AG08396 (cell line): ENCODE measurements around the gene CCDC146.
A peak's percentile ranks its signal among the peaks of the same experiment; 100 is the strongest.
"Not testable (repeated sequence)": the region's sequence is repeated elsewhere in the genome, so short reads cannot be mapped to it uniquely, and the experiment has no call there.

Experiments used
- DNase-seq: peaks from one replicate; pipeline ENCODE4 v3.0.0; 2012; ENCODE audit warnings: low spot score, mixed read lengths

The CCDC146 gene

DNA sequence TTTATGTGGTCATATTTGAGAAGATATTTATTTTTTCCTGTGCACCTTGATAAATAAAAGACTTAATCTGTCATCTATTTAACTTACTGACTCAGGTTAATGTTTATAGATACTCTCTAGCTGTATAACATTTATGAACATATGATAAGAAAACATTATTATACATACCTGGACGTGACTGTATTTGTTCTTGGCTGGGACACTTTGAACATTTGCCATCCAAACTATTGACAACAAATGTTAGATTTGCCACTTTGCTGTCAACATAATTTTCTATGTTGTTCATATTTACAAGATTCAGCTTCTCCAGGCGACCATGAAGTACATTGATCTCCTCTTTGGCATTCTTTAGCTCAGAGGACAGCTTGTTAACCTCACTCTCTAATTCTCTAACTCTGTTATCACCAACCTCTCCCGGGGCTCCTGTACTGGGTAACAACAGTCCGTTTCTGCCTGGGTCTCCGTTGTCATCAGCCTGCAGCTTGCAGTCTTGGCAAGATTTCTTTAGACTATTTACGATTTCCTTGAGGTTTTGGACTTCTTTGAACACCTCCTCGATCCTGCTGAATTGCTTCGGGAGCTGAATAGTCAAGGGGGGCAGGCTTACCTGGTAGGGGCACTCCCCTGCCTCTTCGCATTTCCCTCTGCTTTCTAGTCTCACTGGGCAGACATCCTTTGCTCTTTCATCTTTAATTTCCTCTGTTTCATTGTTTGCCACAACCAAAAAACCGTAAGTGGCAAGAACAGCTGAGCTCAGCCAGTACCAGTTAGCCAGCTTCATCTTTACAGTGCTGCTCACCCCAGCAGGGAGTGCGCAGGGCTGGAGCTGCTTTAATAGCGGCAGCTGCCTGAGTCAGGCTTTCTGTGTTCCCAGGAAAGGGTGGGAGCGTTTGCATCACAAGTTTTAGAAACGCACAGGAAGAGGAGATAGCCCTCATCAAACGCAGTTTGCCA is 76.9 kb downstream of the CCDC146 start, which contains the start of gene FGL2:
Gene FGL2, minus strand, starts transcription at position 807 of the 954 bp plus-strand sequence. Its CDS starts 26 bp downstream, at position 781.
- DNase-seq: peak; percentile 22

DNA sequence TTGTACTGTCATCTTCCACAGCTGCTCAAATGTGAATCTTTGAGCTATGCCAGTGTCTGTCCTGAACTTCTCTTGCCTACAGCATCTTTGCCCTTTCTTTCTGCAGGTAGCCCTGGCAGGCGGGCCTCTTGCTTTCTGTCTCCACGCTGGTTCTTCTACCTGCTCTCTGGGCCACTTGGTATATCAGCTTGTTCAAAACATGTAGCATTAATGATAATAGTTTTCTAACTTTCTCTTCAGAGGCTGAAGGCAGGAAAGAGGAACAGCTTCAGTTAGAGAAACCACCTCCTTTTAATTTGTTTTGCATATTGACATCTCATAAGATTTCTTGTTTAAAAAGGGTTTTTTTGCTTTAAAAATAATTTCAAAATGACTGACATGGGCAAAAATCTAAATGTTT is 78.1 kb downstream of the CCDC146 start:
- DNase-seq: no peak

DNA sequence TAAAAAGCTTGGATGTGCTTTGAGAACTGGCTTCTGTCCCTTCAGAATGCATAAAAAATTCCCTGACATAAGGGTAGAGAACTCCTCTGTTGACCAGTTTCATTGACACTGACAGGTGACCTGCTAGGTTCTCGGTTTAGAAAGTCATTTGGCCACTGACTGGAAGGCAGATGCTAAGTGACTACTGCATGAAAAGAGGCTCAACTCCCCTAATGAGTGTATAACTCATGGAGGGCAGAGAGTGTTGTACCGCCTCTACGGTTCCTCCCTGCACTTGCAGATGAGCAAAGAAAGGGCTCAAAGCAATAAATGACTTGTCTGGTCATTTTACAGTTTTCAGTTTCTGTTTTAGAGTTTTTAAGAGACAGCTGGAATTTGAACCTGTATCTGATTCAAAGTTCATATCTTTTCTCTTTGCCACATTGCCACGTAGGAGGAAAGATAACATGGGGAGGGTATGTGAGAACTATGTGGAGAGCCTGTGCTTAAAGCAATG is 80.1 kb downstream of the CCDC146 start:
- DNase-seq: no peak

DNA sequence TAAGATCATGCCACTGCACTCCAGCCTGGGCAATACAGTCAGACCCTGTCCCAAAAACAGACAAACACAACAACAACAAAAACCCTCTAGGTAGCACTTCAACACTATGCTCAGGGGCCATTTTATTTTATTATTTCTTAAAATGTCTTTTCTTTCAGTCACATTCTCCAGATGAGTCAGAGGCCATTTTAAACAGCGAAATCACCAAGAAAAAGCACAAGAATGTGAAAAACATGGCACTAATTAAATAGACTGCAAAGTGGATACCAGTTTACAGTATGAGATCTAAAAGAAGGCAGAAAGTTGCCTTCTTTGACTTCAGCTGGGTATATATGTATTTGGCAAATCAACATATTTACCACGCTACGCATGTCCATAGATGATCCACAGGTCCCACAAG is 83.3 kb downstream of the CCDC146 start:
- no peak for DNase-seq

DNA sequence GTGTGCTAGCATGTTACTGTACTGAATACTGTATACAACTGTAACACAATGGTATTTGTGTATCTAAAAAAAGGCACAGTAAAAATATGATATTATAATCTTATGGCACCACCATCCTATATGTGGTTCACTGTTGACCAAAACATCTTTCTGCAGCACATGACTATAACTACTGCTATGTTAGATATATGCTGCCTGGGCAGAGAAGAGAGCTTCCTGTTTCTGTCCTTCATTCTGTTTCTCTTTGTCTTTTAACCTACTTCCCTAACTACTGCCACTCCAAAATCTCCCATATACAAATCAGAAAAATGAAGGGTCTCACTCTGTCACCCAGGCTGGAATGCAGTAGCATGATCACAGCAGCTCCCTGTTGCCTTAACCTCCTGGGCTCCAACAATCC is 86.0 kb downstream of the CCDC146 start:
- no peak for DNase-seq

DNA sequence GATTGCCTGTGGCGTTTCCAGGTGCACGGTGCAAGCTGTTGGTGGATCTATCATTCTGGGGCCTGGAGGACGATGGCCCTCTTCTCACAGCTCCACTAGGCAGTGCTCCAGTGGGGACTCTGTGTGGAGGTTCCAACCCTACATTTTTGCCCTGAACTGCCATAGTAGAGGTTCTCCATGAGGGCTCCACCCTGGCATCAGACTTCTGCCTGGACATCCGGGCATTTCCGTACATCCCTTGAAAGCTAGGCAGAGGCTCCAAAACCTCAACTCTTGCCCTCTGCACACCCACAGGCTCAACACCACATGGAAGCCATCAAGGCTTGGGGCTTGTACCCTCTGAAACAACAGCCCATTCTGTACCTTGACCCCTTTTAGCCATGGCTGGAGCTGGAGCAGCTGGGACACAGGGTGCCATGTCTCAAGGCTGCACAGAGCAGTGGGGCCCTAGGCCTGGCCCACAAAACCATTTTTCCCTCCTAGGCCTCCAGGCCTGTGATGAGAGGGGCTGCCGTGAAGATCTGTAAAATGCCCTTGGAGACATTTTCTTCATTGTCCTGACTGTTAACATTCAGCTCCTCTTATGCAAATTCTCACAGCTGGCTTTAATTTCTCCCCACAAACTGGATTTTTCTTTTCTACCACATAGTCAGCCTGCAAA is 87.2 kb downstream of the CCDC146 start:
- no peak for DNase-seq

DNA sequence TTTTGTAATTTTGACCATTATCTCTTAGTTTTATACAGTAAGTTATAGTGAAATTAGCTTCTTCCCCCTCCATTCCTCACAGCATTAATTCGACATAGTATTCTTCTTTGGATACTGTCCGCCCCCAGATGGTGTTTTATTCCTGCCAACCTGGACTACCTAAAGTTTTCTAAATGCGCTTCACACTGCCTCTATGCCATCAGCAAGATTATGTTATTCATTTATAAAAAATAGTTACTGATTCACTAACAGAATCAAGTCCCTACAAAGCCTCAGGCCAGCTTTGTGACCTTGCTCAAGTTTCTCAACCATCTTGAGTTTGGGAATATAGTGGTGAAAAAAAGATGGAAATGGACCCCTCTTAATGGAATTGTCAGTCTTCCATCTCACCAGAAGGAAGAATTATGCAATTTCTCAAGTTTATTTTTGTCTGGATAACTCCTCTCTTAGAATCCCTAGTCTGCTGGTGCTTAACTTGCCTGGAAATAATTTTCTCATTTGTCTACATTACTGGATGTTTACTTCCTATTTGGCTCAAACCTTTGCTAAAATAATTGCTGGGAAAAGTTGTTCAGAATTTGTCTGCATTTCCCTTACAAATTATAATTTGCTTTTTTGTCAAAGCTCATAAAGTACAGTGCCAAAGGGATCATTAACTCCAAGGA is 93.9 kb downstream of the CCDC146 start:
- no peak for DNase-seq

DNA sequence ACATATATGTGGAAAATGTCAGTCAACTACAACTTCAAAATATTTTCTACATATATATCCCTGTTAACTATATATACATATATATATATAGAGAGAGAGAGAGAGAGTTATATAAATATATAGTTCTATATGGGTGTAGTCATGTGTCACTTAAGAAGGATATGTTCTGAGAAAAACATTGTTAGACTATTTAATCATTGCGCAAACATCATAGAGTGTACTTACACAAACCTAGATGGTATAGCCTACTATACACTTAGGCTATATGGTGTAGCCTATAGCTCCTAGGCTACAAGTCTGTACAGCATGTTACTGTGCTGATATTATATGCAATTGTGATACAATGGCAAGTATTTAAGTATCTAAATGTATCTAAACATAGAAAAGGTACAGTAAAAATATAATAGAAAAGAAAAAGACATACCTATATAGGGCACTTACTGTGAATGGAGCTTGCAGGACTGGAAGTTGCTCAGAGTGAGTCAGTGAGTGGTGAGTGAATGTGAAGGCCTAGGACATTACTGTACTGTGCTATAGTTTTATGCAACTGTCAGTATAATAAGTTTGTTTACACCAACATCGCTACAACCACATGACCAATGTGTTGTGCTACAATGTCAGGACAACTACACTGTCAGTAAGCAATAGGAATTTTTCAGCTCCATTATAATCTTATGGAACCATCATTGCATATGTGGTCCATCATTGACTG is 95.2 kb downstream of the CCDC146 start:
- no peak for DNase-seq

DNA sequence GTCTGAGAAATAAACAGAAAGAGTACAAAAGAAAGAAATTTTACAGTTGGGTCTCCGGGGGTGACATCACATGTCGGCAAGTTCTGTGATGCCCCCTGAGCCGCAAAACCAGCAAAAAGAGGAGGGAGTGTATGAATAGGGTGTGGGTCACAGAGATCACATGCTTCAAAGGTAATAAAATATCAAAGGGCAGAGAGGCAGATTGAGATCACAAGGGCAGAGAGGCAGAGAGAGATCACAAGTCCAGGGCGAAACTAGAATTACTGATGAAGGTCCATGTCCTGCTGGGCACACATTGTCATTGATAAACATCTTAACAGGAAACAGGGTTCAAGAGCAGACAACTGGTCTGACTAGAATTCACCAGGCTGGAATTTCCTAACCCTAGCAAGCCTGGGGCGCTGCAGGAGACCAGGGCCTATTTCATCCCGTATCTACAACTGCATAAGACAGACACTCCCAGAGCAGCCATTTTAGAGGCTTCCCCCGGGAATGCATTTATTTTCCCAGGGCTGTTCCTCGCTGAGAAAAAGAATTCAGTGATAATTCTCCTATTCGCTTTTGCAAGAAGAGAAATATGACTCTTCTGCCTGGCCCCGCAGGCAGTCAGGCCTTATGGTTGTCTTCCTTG is 97.4 kb downstream of the CCDC146 start:
- not testable (repeated sequence) for DNase-seq

DNA sequence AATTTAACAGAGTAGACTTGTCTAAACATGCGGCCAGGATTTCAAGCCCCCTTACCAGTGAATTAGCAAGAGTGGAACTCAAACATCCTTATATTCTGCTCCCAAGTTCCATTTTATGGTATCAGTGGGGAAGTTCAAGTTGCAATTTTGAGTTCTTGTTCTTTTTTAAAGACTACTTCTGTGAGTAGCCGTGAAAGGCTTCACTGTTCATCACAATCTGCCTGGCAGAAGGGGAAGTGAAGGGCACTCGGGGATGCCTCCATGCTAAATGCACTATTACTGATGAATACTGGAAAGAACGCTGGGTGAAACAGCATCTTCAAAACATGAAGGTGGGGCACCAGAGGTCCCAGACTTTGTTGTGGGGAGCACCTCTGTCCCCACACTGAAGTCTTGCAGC is 99.7 kb downstream of the CCDC146 start:
- DNase-seq: no peak

DNA sequence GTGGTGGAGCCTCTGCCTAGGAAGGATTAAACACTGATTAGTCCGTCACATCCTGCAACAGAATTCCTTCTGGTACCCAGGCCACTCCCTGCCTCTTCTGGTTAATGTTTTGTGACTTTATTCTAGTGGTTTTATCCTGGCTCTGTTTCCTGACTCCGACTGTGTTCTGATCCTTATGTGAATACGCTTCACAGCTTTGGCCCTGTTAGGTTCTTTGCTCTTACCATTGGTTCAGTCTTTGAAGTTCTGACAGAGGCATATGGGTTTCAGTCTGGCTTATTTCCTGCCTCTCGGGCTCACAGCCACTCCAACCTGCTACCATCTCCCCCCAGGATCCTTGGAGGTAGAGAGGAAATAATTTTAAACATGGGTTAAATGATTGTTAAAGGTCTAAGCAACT is 100.4 kb downstream of the CCDC146 start:
- no peak for DNase-seq

DNA sequence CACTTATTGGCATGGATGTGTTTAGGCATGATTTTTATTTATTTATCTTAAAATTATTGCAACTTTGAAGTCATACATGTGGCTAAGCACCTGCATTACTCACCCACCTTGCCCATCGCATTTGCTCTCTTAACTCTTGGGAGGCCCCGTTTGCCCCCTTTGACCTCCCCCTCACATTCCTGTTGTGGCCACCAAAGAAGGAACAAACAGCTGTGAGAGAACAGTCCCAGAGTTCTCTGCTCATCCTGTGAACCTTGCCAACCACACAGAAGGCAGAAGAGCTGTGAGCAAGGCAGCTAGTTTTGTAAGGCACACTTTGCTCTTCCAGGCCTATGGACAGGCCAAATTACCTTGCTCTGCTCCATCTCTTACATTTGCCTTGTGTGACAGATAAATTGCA is 100.8 kb downstream of the CCDC146 start:
- no peak for DNase-seq

DNA sequence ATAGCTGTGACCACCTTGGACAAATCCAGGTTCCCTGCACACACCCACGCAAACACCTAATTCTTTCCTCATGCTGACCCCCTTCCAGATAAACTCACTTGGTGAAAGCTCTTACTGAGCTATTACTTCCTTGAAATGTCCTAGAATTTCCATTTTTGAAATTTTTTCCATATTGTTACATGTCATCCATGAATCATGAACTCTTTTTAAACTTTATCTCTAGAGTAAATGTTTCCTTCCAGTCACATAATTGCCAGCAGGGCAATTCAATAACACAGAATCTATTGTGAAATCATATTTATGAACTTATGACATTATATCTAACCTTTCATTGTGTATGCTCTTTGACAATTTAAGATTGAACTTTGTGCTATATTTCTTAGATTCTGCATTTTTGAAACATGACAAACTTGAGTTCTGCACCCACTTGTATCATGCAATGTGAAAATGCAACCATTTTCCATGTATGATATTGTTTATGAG is 104.0 kb downstream of the CCDC146 start:
- DNase-seq: no peak

DNA sequence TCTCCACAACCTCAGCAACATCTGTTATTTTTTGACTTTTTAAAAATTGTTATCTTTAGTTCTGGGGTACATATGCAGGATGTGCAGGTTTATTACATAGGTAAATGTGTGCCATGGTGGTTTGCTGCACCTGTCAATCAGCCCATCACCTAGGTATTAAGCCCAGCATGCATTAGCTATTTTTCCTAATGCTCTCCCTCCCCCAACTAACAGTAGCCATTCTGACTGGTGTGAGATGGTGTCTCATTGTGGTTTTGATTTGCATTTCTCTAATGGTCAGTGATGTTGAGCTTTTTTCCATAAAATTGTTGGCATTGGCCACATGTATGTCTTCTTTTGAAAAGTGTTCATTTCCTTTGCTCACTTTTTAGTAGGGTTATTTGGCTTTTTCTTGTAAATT is 106.4 kb downstream of the CCDC146 start:
- DNase-seq: not testable (repeated sequence)

DNA sequence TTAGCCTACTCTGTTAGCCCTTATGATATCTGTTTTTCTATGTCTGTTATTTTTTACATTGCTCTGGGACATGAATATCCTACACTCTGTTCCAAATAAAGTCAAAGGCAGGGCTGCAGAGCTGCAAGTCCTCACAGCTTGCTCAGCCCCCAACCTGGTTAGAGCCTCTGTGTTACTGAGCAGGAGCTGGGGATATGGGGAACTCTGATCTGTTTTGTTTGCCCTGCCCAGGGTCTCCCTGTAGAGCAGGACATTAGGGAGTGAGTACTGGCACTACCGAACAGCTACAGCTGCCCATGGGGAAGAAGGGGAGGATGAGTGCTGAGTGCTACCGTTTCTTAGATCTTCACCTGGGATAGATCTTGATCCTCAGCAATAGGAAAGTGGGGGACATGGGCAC is 110.1 kb downstream of the CCDC146 start:
- no peak for DNase-seq

DNA sequence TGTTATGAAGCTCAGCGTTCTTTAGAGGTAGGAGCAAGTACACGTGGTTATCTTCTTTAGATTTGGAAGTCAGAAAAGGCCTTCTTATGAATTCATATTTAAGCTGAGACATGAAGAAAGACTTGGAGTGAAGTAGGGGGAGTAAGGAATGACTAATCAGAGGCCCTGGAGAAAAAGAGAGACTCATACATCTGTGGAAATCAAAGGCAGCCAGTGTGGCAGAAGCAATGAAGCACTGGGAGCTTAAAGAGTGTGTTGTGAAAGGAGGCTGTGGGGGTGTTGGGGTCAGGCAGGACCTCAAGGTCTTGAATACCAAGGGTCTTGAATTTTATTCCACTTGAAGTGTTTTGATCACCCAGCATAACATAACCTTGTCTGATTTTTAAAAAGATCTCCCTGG is 112.9 kb downstream of the CCDC146 start:
- peak; percentile 26 for DNase-seq

DNA sequence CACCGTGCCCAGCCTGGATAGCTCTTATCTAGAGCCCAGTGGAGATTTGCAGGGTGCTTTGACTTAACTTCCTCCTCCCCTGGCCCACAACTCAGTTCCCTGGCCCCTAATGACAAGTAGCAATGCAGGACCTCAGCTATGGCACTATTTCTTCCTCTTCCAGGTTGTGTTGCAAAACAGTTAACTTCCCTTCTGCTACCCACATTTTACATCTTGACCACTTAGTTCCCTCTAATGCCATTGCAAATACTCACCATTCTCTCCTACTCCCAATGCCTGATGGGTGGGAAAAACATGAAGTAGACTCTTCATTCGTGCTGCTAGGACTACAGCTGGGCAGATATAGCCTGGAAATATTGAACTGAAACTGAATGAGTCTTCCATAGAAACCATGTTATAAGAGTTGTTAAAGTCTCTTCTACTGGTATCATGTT is 116.3 kb downstream of the CCDC146 start:
- no peak for DNase-seq

DNA sequence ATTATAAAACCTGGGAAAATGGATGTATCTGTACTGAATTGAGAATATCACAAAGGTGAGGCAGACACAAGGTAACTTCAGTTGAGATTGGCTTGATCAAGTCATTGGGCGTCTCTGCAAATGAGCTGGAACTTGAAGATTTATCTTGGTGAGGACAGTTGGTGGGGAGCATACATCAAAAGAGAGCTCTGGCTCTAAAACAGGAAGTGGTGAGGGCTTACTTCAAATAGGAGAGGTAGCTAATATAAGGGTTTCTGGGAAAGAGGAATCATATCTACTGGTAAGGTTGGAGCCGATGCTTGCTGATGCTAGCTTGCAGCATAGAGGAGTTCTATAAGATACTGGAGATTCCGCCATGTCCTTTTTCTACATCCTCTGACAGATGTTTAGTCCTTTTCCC is 117.1 kb downstream of the CCDC146 start:
- no peak for DNase-seq

DNA sequence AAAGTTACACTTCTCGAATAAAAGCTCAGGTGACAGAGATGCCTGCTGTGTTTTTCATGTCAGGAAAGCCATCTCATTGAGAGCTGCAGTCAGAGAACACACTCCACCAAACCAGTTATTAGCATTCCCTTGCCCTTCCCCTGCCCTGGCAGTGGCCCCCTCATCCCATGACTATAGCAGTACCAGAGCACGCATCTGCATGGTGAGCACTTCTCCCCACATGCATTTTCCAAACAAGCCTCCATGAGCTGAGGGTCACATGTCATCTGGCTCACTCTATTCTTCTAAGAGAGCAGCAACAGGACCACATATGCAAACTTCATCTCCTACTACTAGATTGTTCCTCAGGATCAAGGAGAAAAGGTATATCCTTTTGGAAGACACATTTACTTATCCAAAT is 119.7 kb downstream of the CCDC146 start:
- no peak for DNase-seq

DNA sequence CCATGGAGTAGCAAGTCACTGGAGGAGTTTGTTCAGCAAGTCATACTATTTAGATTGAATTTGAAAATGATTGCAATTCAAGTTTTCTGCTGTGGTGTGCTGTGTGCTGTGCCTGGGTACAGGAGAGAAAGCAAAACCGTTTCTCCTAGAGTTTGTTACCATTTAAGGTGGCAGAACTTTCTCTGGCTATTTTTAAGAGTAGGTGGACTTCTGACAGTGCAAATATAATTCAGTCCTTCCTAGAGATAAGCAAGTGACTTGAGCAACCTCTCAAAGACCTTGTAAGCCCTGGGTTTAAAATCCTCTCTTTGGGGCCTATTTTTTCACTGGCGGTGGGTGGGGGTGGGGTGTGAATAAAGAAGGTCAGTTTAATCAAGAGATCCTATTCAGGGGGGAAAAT is 120.1 kb downstream of the CCDC146 start:
- DNase-seq: no peak

DNA sequence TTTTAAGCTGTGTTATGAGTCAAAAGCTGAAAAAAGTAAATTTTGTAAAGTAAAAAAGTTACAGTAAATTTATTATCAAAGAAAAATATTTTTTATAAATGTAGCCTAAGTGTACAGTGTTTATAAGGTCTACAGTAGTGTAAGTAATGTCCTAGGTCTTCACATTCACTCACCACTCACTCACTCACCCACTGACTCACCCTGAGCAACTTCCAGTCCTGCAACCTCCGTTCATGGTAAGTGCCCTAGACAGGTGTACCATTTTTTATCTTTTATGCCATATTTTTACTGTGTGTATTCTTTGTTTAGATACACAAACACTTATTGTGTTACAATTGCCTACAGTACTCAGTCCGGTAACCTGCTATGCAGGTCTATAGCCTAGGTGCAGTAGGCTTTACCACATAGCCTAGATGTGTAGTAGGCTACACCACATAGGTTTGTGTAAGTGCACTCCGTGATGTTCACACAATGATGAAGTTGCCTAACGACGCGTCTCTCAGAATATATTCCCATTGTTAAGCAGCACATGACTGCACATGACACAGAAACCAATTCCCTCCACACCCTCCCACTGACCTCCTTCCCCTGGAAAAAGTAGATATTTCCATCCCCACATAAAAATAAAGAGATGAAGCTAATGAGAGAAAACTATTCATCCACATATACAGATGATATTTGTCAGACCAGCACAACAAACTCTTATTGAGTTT is 122.0 kb downstream of the CCDC146 start:
- no peak for DNase-seq
